ENCODE results near the gene BCAN.

GRCh38 chr1:156658945-156659574, 17.1 kb downstream of the BCAN start:
- TF ChIP-seq POLR2A (IDR thresholded peaks at IDR 0.05), result no peak
- TF ChIP-seq CTCF (IDR thresholded peaks at IDR 0.05 in 8 of 11, conservative IDR thresholded peaks at IDR 0.05 in 3 of 11), result no peak

Measured in spleen (tissue), 7 donors.